Neural progenitor cell (in vitro differentiated cells): Measurements from ENCODE around the gene TCP10L.

Source experiments
- EZH2 ChIP-seq: fragments of 200-600 bp; sonication (generic); IDR thresholded peaks from 2 replicates; pipeline ENCODE4 v1.6.1; 2017; ENCODE audit warnings: antibody characterized with exemption, mild to moderate bottlenecking, moderate library complexity
- TF ChIP-seq, protein P1 (sequence below): fragments of 200-600 bp; sonication (generic); IDR thresholded peaks from 2 replicates; pipeline ENCODE4 v1.5.1; 2017; ENCODE audit warnings: antibody characterized with exemption, mild to moderate bottlenecking

DNA sequence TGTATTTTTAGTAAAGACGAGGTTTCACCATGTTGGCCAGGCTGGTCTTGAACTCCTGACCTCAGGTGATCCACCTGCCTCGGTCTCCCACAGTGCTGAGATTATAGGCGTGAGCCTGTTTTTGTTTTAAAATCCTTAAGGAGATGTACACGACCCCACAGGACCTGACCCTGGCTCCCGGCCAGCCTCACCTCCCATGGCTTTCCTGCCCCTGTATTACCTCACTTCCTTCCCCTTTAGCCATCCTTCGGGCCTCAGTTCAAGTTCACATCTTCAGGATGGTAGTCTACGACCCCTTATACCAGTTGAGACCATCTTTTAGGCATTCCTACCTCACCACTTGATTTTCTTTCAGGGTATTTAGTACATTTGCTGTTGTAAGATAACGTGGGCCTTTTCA is 36.3 kb downstream of the TCP10L start:
- TF ChIP-seq, protein P1, sequence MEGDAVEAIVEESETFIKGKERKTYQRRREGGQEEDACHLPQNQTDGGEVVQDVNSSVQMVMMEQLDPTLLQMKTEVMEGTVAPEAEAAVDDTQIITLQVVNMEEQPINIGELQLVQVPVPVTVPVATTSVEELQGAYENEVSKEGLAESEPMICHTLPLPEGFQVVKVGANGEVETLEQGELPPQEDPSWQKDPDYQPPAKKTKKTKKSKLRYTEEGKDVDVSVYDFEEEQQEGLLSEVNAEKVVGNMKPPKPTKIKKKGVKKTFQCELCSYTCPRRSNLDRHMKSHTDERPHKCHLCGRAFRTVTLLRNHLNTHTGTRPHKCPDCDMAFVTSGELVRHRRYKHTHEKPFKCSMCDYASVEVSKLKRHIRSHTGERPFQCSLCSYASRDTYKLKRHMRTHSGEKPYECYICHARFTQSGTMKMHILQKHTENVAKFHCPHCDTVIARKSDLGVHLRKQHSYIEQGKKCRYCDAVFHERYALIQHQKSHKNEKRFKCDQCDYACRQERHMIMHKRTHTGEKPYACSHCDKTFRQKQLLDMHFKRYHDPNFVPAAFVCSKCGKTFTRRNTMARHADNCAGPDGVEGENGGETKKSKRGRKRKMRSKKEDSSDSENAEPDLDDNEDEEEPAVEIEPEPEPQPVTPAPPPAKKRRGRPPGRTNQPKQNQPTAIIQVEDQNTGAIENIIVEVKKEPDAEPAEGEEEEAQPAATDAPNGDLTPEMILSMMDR, result no peak
- TF ChIP-seq EZH2, result no peak
